GM12878 (cell line): ENCODE measurements around the gene PIK3C3. TPM values are rescaled to one million over a fixed set of nuclear protein-coding genes. Genes with fewer than 3 reads are reported as not detected.

Experiments
- BCL11A ChIP-seq: IDR thresholded peaks from 2 replicates; pipeline ENCODE4 v1.6.1; 2011; ENCODE audit warnings: low read depth, low read length
- ETV6 ChIP-seq, 2 experiments: fragments of 450-650 bp in 1 of 2; IDR thresholded peaks in 1 of 2; conservative IDR thresholded peaks in 1 of 2; 2 replicates each; pipeline ENCODE4 v1.6.1; 2014; ENCODE audit warnings: antibody characterized with exemption in 1 of 2, borderline replicate concordance in 1 of 2, low read depth in 1 of 2, mild to moderate bottlenecking in 1 of 2, moderate library complexity in 1 of 2
- JUNB ChIP-seq: IDR thresholded peaks from 2 replicates; pipeline ENCODE4 v1.6.1; 2016; ENCODE audit warnings: antibody characterized with exemption, mild to moderate bottlenecking
- KDM1A ChIP-seq: fragments of 200-600 bp; sonication (generic); IDR thresholded peaks from 2 replicates; pipeline ENCODE4 v1.6.1; 2016; ENCODE audit warnings: borderline replicate concordance
- MLLT1 ChIP-seq: fragments of 450-650 bp; IDR thresholded peaks from 2 replicates; pipeline ENCODE4 v1.6.1; 2016; ENCODE audit warnings: mild to moderate bottlenecking
- NFIC ChIP-seq: IDR thresholded peaks from 2 replicates; pipeline ENCODE4 v1.6.1; 2012; ENCODE audit warnings: low read depth, mild to moderate bottlenecking, inconsistent platforms, low read length, moderate library complexity
- NFYB ChIP-seq: IDR thresholded peaks from 2 replicates; pipeline ENCODE4 v1.6.1; 2011; ENCODE audit warnings: low read depth, mild to moderate bottlenecking, low read length, improper control_type of control experiment, moderate library complexity; ENCODE audit not compliant: insufficient read depth
- NR2C2 ChIP-seq: IDR thresholded peaks from 2 replicates; pipeline ENCODE4 v1.6.1; 2011; ENCODE audit warnings: borderline replicate concordance, low read depth; ENCODE audit not compliant: control insufficient read depth, insufficient read length
- PKNOX1 ChIP-seq: fragments of 450-650 bp; IDR thresholded peaks from 2 replicates; pipeline ENCODE4 v1.6.1; 2016; ENCODE audit warnings: mild to moderate bottlenecking
- RAD51 ChIP-seq: fragments of 450-650 bp; IDR thresholded peaks from 2 replicates; pipeline ENCODE4 v1.6.1; 2016; ENCODE audit warnings: moderate library complexity, mild to moderate bottlenecking, inconsistent platforms
- SMAD5 ChIP-seq: IDR thresholded peaks from 2 replicates; pipeline ENCODE4 v1.6.1; 2016; ENCODE audit warnings: antibody characterized with exemption, low read depth
- SRF ChIP-seq, 2 experiments: IDR thresholded peaks; 2 replicates each; pipeline ENCODE4 v1.6.1; 2011; ENCODE audit warnings: low read depth in 2 of 2, low read length in 2 of 2, mild to moderate bottlenecking in 1 of 2, moderate library complexity in 1 of 2
- ZNF207 ChIP-seq: fragments of 450-650 bp; IDR thresholded peaks from 2 replicates; pipeline ENCODE4 v1.6.1; 2014; ENCODE audit warnings: antibody characterized with exemption, mild to moderate bottlenecking, borderline replicate concordance
- polyA plus RNA-seq, 11 experiments: library from polyadenylated mRNA; depleted of rRNA in 4 of 11; unstranded in 6 of 11; stranded (reverse) in 5 of 11; fragments of >200 nt; fragmentation: Nextera tagmentation in 4 of 11; fragmentation: Illumina TruSeq in 1 of 11; extraction: Ambion mirVana in 4 of 11; extraction: Trizol in 1 of 11; gene quantifications; 1 replicate in 1 of 11; 2 replicates in 10 of 11; pipeline versions ENCODE4 v1.2.1 to v1.2.3, GENCODE V29; 2011 to 2016; ENCODE audit warnings: inconsistent platforms in 2 of 11, missing spikeins in 2 of 11, low read depth in 1 of 11
- total RNA-seq, 4 experiments: library from RNA; depleted of rRNA in 3 of 4; stranded (reverse); fragments of >200 nt in 3 of 4; fragmentation: Illumina TruSeq in 1 of 4; extraction: Trizol in 1 of 4; gene quantifications; 2 replicates each; pipeline versions ENCODE4 v1.2.1 to v1.2.3, GENCODE V29; 2013 to 2021
- TF ChIP-seq, protein P1 (sequence below): IDR thresholded peaks from 2 replicates; pipeline ENCODE4 v1.6.1; 2012; ENCODE audit warnings: low read depth, low read length, improper control_type of control experiment
- TF ChIP-seq, protein P2 (sequence below): IDR thresholded peaks from 2 replicates; pipeline ENCODE4 v1.6.1; 2012; ENCODE audit warnings: low read length, inconsistent platforms
- TF ChIP-seq, protein P3 (sequence below): fragments of 150-350 bp; IDR thresholded peaks from 2 replicates; pipeline ENCODE4 v1.6.1; 2016; ENCODE audit warnings: low read depth, low read length
- TF ChIP-seq, protein P4 (sequence below): fragments of 450-650 bp; formaldehyde crosslinking; IDR thresholded peaks from 2 replicates; pipeline ENCODE4 v1.4.0; 2022; ENCODE audit warnings: mild to moderate bottlenecking, moderate library complexity

The PIK3C3 gene
- total and polyA plus RNA-seq, 10 of the 15 experiments (the other 5 are each of a cell fraction or from before 2014, with no cell fraction given): 14.4 to 131 (median 32.4) TPM

DNA sequence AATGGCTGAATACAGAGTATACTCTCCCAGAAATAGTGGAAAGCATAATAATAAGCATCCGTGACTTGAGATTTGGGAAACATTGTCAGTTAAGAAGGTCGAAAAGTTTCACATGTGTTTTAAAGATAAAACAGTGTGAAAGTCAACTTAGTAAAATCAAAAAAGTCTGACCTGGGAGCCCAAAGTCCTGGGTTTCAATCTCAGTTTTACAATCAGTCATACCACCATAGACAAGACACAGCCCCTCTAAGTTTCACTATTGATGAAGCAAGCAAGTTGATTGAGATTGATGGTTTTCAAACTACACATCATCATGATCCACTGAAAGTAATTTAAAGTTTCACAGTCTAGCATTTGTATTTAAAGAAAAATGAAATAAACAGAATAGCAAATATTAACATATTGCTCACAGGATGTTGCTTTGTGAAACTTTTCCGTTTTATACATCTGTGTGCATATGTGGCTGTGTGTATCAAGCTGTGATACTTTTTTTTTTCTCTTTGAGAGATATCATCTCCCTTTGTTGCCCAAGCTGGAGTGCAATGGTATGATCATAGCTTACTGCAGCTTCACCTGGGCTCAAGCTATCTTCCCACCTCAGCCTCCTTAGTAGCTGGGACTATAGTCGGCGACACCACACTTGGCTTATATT is 71.1 kb downstream of the PIK3C3 start (continued):
- TF ChIP-seq NFYB (no peak), PKNOX1 (peak; percentile 91), SRF (IDR thresholded peaks at IDR 0.05; ENCODE audit: low read depth in 2 of 2, low read length in 2 of 2) (0 out of 4 replicates have a peak, but pooled peaks of 1 of the 2 experiments have one; percentile 17), NR2C2 (no peak), ETV6 (conservative IDR thresholded peaks at IDR 0.05 in 1 of 2, IDR thresholded peaks at IDR 0.05 in 1 of 2; ENCODE audit: borderline replicate concordance in 1 of 2, low read depth in 1 of 2) (peak in 1 of 2 experiments; percentile 48; a peak in 1 of 4 replicates), KDM1A (no peak), SMAD5 (no peak), MLLT1 (no peak), NFIC (peak; percentile 97), ZNF207 (no peak), JUNB (peak; percentile 97), BCL11A (peak; percentile 92), RAD51 (0 out of 2 replicates have a peak, but pooled peaks have one; percentile 15)
- TF ChIP-seq, protein P1, sequence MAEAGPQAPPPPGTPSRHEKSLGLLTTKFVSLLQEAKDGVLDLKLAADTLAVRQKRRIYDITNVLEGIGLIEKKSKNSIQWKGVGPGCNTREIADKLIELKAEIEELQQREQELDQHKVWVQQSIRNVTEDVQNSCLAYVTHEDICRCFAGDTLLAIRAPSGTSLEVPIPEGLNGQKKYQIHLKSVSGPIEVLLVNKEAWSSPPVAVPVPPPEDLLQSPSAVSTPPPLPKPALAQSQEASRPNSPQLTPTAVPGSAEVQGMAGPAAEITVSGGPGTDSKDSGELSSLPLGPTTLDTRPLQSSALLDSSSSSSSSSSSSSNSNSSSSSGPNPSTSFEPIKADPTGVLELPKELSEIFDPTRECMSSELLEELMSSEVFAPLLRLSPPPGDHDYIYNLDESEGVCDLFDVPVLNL: no peak
- TF ChIP-seq, protein P2, sequence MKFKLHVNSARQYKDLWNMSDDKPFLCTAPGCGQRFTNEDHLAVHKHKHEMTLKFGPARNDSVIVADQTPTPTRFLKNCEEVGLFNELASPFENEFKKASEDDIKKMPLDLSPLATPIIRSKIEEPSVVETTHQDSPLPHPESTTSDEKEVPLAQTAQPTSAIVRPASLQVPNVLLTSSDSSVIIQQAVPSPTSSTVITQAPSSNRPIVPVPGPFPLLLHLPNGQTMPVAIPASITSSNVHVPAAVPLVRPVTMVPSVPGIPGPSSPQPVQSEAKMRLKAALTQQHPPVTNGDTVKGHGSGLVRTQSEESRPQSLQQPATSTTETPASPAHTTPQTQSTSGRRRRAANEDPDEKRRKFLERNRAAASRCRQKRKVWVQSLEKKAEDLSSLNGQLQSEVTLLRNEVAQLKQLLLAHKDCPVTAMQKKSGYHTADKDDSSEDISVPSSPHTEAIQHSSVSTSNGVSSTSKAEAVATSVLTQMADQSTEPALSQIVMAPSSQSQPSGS: peak; percentile 96
- TF ChIP-seq, protein P3, sequence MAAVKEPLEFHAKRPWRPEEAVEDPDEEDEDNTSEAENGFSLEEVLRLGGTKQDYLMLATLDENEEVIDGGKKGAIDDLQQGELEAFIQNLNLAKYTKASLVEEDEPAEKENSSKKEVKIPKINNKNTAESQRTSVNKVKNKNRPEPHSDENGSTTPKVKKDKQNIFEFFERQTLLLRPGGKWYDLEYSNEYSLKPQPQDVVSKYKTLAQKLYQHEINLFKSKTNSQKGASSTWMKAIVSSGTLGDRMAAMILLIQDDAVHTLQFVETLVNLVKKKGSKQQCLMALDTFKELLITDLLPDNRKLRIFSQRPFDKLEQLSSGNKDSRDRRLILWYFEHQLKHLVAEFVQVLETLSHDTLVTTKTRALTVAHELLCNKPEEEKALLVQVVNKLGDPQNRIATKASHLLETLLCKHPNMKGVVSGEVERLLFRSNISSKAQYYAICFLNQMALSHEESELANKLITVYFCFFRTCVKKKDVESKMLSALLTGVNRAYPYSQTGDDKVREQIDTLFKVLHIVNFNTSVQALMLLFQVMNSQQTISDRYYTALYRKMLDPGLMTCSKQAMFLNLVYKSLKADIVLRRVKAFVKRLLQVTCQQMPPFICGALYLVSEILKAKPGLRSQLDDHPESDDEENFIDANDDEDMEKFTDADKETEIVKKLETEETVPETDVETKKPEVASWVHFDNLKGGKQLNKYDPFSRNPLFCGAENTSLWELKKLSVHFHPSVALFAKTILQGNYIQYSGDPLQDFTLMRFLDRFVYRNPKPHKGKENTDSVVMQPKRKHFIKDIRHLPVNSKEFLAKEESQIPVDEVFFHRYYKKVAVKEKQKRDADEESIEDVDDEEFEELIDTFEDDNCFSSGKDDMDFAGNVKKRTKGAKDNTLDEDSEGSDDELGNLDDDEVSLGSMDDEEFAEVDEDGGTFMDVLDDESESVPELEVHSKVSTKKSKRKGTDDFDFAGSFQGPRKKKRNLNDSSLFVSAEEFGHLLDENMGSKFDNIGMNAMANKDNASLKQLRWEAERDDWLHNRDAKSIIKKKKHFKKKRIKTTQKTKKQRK: no peak
- TF ChIP-seq, protein P4, sequence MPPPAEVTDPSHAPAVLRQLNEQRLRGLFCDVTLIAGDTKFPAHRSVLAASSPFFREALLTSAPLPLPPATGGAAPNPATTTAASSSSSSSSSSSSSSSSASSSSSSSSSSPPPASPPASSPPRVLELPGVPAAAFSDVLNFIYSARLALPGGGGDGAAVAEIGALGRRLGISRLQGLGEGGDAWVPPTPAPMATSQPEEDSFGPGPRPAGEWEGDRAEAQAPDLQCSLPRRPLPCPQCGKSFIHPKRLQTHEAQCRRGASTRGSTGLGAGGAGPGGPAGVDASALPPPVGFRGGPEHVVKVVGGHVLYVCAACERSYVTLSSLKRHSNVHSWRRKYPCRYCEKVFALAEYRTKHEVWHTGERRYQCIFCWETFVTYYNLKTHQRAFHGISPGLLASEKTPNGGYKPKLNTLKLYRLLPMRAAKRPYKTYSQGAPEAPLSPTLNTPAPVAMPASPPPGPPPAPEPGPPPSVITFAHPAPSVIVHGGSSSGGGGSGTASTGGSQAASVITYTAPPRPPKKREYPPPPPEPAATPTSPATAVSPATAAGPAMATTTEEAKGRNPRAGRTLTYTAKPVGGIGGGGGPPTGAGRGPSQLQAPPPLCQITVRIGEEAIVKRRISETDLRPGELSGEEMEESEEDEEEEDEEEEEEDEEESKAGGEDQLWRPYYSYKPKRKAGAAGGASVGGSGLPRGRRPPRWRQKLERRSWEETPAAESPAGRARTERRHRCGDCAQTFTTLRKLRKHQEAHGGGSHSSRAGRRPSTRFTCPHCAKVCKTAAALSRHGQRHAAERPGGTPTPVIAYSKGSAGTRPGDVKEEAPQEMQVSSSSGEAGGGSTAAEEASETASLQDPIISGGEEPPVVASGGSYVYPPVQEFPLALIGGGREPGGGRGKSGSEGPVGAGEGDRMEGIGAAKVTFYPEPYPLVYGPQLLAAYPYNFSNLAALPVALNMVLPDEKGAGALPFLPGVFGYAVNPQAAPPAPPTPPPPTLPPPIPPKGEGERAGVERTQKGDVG: no peak
